Nephron progenitor cell (in vitro differentiated cells): ENCODE measurements around the gene TXNL4A.

Experiments used
- DNase-seq: peaks from one replicate; pipeline ENCODE4 v3.0.0; 2021
- H3K27ac Mint-ChIP-seq: 2 replicates; pipeline ENCODE4 v1.8.0; 2021; ENCODE audit warnings: mild to moderate bottlenecking, moderate library complexity, mixed read lengths
- H3K27me3 Mint-ChIP-seq: 2 replicates; pipeline ENCODE4 v1.8.0; 2021; ENCODE audit warnings: mild to moderate bottlenecking, low read depth, mixed read lengths; ENCODE audit not compliant: poor library complexity
- H3K36me3 Mint-ChIP-seq: 2 replicates; pipeline ENCODE4 v1.8.0; 2021; ENCODE audit warnings: low read depth, mixed read lengths
- H3K4me1 Mint-ChIP-seq: 2 replicates; pipeline ENCODE4 v1.8.0; 2021; ENCODE audit warnings: mixed read lengths
- H3K4me3 Mint-ChIP-seq: 2 replicates; pipeline ENCODE4 v1.8.0; 2021; ENCODE audit warnings: mild to moderate bottlenecking, moderate library complexity, mixed read lengths
- H3K9me3 Mint-ChIP-seq: 2 replicates; pipeline ENCODE4 v1.8.0; 2021; ENCODE audit warnings: mild to moderate bottlenecking, moderate library complexity, mixed read lengths
- CTCF ChIP-seq: fragments of 200-600 bp; sonication (generic); IDR thresholded peaks from 2 replicates; pipeline ENCODE4 v1.5.0; 2021; ENCODE audit warnings: antibody characterized with exemption

Gene TXNL4A

GRCh38 chr18:79964330-79965118 is 23.8 kb downstream of the TXNL4A start, which contains the start of gene HSBP1L1:
TSS of gene HSBP1L1 (plus strand) at chr18:79964643. CDS start at chr18:79964736, 93 bp downstream.
- Mint-ChIP-seq H3K4me3 (peak within 1 kb of the TSS; percentile 62), H3K9me3 (no peaks in the 10 kb centered on the region), H3K27ac (no peak within 1 kb of the TSS), H3K4me1 (peaks cover 33% of the 10 kb centered on the region), H3K27me3 (peaks cover 38% of the 10 kb centered on the region), H3K36me3 (peaks cover 18% of the 10 kb centered on the region)
- TF ChIP-seq CTCF = no peak
- DNase-seq = peak; percentile 80

- no peak for TF ChIP-seq CTCF
- Mint-ChIP-seq H3K9me3 (no peaks in the 10 kb centered on the region), H3K36me3 (peaks cover 15% of the 10 kb centered on the region), H3K4me1 (peaks cover 33% of the 10 kb centered on the region), H3K27me3 (peaks cover 38% of the 10 kb centered on the region), H3K4me3 (no peak overlapping the region), H3K27ac (no peak overlapping the region)
- no peak for DNase-seq
These were observed 24.6 kb downstream of the TXNL4A start for GRCh38 chr18:79963658-79964329.

- DNase-seq = no peak
- peaks cover 38% of the 10 kb centered on the region for H3K27me3 Mint-ChIP-seq
- H3K4me1 Mint-ChIP-seq = peaks cover 33% of the 10 kb centered on the region
- no peak overlapping the region for H3K4me3 Mint-ChIP-seq
- H3K27ac Mint-ChIP-seq = no peak overlapping the region
- TF ChIP-seq CTCF = no peak
- peaks cover 15% of the 10 kb centered on the region for H3K36me3 Mint-ChIP-seq
- H3K9me3 Mint-ChIP-seq = no peaks in the 10 kb centered on the region
These were observed 25.3 kb downstream of the TXNL4A start for GRCh38 chr18:79962835-79963657.

- no peak overlapping the region for H3K4me3 Mint-ChIP-seq
- DNase-seq = no peak
- H3K27ac Mint-ChIP-seq = no peak overlapping the region
- H3K27me3 Mint-ChIP-seq = peaks cover 38% of the 10 kb centered on the region
- H3K9me3 Mint-ChIP-seq = no peaks in the 10 kb centered on the region
- peaks cover 9% of the 10 kb centered on the region for H3K36me3 Mint-ChIP-seq
- TF ChIP-seq CTCF = no peak
- peaks cover 33% of the 10 kb centered on the region for H3K4me1 Mint-ChIP-seq
These were observed 26.1 kb downstream of the TXNL4A start for GRCh38 chr18:79962311-79962710.

- TF ChIP-seq CTCF = no peak
- Mint-ChIP-seq H3K36me3 (peaks cover 4% of the 10 kb centered on the region), H3K27me3 (peaks cover 38% of the 10 kb centered on the region), H3K4me3 (no peak overlapping the region), H3K27ac (no peak overlapping the region), H3K9me3 (no peaks in the 10 kb centered on the region), H3K4me1 (peaks cover 33% of the 10 kb centered on the region)
- no peak for DNase-seq
These were observed 26.7 kb downstream of the TXNL4A start for GRCh38 chr18:79961527-79962291.
